Gastrocnemius medialis (tissue), 4 donors: Measurements from ENCODE around the gene TMEM163.

Source experiments
- POLR2A ChIP-seq, 2 donors: fragments of 450-650 bp; IDR thresholded peaks; one replicate each; pipeline ENCODE4 v1.6.1; 2017; ENCODE audit warnings: antibody characterized with exemption in 2 of 2, mild to moderate bottlenecking in 2 of 2, moderate library complexity in 2 of 2
- TF ChIP-seq, protein P1 (sequence below), 5 experiments: fragments of 450-650 bp in 3 of 5; fragments of 200-600 bp in 2 of 5; sonication (generic) in 2 of 5; IDR thresholded peaks in 4 of 5; conservative IDR thresholded peaks in 1 of 5; 1 replicate in 4 of 5; 2 replicates in 1 of 5; pipeline ENCODE4 v1.5.1; 2016 to 2019; ENCODE audit warnings: antibody characterized with exemption in 5 of 5, mild to moderate bottlenecking in 3 of 5, moderate library complexity in 3 of 5

DNA sequence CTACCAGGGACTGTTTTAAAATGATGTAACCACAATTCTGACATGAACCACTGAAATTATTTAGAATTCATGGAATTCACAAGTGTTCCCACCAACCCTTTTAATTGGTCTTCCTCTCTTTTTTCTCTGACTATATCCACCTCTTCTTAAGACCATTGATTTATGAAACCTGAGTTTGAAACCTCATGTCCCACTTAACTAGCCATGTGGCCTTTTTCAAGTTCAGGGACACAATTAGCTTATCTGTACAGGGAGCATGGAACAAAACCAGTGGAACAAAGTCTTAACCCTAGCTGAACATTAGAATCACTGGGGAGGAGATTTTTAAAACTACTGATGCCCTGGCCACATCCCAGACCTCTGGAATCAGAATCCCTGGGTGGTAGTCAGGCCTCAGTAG lies 41.6 kb upstream of the TMEM163 start:
- TF ChIP-seq, protein P1, sequence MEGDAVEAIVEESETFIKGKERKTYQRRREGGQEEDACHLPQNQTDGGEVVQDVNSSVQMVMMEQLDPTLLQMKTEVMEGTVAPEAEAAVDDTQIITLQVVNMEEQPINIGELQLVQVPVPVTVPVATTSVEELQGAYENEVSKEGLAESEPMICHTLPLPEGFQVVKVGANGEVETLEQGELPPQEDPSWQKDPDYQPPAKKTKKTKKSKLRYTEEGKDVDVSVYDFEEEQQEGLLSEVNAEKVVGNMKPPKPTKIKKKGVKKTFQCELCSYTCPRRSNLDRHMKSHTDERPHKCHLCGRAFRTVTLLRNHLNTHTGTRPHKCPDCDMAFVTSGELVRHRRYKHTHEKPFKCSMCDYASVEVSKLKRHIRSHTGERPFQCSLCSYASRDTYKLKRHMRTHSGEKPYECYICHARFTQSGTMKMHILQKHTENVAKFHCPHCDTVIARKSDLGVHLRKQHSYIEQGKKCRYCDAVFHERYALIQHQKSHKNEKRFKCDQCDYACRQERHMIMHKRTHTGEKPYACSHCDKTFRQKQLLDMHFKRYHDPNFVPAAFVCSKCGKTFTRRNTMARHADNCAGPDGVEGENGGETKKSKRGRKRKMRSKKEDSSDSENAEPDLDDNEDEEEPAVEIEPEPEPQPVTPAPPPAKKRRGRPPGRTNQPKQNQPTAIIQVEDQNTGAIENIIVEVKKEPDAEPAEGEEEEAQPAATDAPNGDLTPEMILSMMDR (IDR thresholded peaks at IDR 0.05 in 4 of 5, conservative IDR thresholded peaks at IDR 0.05 in 1 of 5), result no peak
- no peak for TF ChIP-seq POLR2A (IDR thresholded peaks at IDR 0.05)
